ENCODE measurements around the gene NIM1K.

Gene NIM1K

GRCh38 chr5:43191740-43192557 is at the start of gene NIM1K:
TSS of gene NIM1K (plus strand) at chr5:43192225. CDS start at chr5:43245776, 53,551 bp downstream.
- H3K9me3 Mint-ChIP-seq = no peaks in the 10 kb centered on the region
- ATAC-seq (replicated peaks; ENCODE audit: extremely low read depth, poor library complexity, severe bottlenecking) (peak; percentile 35), DNase-seq (ENCODE audit: low spot score in 2 of 2) (no peak)
- peak within 1 kb of the TSS; percentile 19 for H3K27ac Mint-ChIP-seq (ENCODE audit: low read depth)
- H3K4me3 Mint-ChIP-seq = peak within 1 kb of the TSS; percentile 75
- peaks cover 18% of the 10 kb centered on the region for H3K4me1 Mint-ChIP-seq
- peaks cover 1% of the 10 kb centered on the region for H3K36me3 Mint-ChIP-seq (ENCODE audit: insufficient read depth)
- peaks cover 19% of the 10 kb centered on the region for H3K27me3 Mint-ChIP-seq

DNA sequence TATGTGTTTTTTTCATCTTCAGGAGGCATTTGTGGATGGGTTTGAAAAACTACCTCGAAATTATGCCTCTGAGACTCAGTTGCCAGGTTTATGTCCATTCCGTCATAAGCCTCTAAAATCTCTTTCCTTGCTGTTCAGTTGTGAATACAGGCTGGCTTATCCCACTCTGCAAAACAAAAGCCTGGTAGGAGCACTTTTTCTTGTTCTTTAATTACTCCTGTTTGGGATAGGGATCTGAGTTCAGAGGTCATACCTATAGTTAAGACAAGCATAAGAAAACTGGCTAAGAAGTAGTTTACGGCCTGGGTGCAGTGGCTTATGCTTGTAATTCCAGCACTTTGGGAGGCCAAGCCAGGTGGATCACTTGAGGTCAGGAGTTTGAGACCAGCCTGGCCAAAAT is 47.0 kb upstream of the NIM1K start:
- peaks cover 52% of the 10 kb centered on the region for H3K36me3 Mint-ChIP-seq (ENCODE audit: insufficient read depth)

DNA sequence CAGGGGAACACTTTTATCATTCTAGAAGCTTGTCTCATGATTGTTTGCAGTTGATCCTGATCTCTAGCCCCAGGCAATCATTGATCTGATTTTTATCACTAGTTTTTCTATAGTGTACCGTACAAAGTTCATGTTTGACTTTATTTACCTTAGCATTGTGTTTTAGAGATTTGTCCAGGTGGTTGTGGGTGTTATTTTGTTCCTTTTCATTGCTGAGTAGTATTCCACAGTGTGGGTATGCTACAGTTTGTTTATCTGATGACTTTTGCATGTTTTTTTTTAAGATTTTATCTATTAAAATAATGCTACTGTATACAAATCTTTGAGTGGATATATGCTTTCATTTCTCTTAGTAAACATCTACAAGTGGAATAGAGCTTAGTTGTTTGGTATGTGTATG is 45.1 kb upstream of the NIM1K start:
- no peaks in the 10 kb centered on the region for H3K27me3 Mint-ChIP-seq
- H3K4me3 Mint-ChIP-seq = no peak overlapping the region
- H3K4me1 Mint-ChIP-seq = no peaks in the 10 kb centered on the region
- H3K27ac Mint-ChIP-seq (ENCODE audit: low read depth) = no peak overlapping the region
- ATAC-seq (replicated peaks; ENCODE audit: extremely low read depth, poor library complexity, severe bottlenecking) (no peak), DNase-seq (ENCODE audit: low spot score in 2 of 2) (no peak)
- H3K9me3 Mint-ChIP-seq = no peaks in the 10 kb centered on the region
- peaks cover 43% of the 10 kb centered on the region for H3K36me3 Mint-ChIP-seq (ENCODE audit: insufficient read depth)

More for the DNA sequence above, 47.0 kb upstream of the NIM1K start:
- DNase-seq (ENCODE audit: low spot score in 2 of 2) (no peak), ATAC-seq (replicated peaks; ENCODE audit: extremely low read depth, poor library complexity, severe bottlenecking) (no peak)
- Mint-ChIP-seq H3K27ac (ENCODE audit: low read depth) (no peak overlapping the region), H3K4me1 (peaks cover 3% of the 10 kb centered on the region), H3K27me3 (no peaks in the 10 kb centered on the region), H3K4me3 (no peak overlapping the region), H3K9me3 (no peaks in the 10 kb centered on the region)

DNA sequence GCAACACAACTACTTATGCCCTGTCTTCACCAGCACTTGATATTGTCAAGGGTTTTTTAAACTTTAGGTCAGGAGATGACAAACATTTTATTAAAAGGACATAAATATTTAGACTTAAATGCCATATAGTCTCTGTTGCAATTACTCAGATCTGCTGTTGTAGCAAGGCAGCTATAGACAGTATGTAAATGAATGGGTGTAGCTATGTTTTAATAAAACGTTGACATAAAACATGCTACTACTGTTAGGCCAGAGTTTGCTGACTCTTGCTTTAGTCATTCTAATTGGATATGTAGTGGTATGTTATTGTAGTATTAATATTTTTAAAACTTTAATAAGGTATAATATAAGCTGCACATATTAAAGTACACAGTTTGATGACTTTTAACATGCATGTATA is 43.6 kb upstream of the NIM1K start:
- H3K9me3 Mint-ChIP-seq = no peaks in the 10 kb centered on the region
- no peak overlapping the region for H3K4me3 Mint-ChIP-seq

GRCh38 chr5:43149231-43149630 is 42.8 kb upstream of the NIM1K start:
- peaks cover 34% of the 10 kb centered on the region for H3K36me3 Mint-ChIP-seq (ENCODE audit: insufficient read depth)
- DNase-seq (ENCODE audit: low spot score in 2 of 2) = no peak
- no peaks in the 10 kb centered on the region for H3K9me3 Mint-ChIP-seq
- no peak for ATAC-seq (replicated peaks; ENCODE audit: extremely low read depth, poor library complexity, severe bottlenecking)
- no peaks in the 10 kb centered on the region for H3K27me3 Mint-ChIP-seq
- H3K27ac Mint-ChIP-seq (ENCODE audit: low read depth) = no peak overlapping the region
- H3K4me1 Mint-ChIP-seq = peaks cover 10% of the 10 kb centered on the region
- no peak overlapping the region for H3K4me3 Mint-ChIP-seq

More for the DNA sequence above, 43.6 kb upstream of the NIM1K start:
- DNase-seq (ENCODE audit: low spot score in 2 of 2) (no peak), ATAC-seq (replicated peaks; ENCODE audit: extremely low read depth, poor library complexity, severe bottlenecking) (no peak)
- H3K27me3 Mint-ChIP-seq = no peaks in the 10 kb centered on the region
- H3K36me3 Mint-ChIP-seq (ENCODE audit: insufficient read depth) = peaks cover 34% of the 10 kb centered on the region
- peaks cover 5% of the 10 kb centered on the region for H3K4me1 Mint-ChIP-seq
- H3K27ac Mint-ChIP-seq (ENCODE audit: low read depth) = no peak overlapping the region

DNA sequence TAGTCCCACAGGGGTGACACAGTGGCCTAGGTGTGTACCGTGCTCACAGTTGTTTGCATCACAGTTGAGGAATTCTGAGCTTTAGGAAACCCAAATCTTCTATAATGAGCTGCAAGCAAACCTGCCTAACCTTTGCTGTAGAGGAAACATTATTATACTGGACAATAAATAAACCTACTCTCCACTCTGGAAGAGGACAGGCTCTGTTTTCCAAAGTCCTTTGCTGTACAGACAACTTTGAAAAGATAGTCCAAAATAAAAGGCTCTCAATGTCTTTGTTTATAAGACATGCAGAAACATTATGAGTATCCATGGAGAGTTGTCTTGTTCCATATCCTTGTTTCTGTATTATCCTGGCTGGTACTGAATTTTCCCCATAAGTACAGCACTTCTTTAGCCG is 42.0 kb upstream of the NIM1K start:
- ATAC-seq (replicated peaks; ENCODE audit: extremely low read depth, poor library complexity, severe bottlenecking) = no peak
- H3K9me3 Mint-ChIP-seq = no peaks in the 10 kb centered on the region
- no peak for DNase-seq (ENCODE audit: low spot score in 2 of 2)
- H3K27ac Mint-ChIP-seq (ENCODE audit: low read depth) = no peak overlapping the region
- H3K27me3 Mint-ChIP-seq = no peaks in the 10 kb centered on the region
- H3K36me3 Mint-ChIP-seq (ENCODE audit: insufficient read depth) = peaks cover 30% of the 10 kb centered on the region
- H3K4me3 Mint-ChIP-seq = no peak overlapping the region
- H3K4me1 Mint-ChIP-seq = peaks cover 10% of the 10 kb centered on the region

GRCh38 chr5:43150748-43151147 is 41.3 kb upstream of the NIM1K start:
- H3K9me3 Mint-ChIP-seq = no peaks in the 10 kb centered on the region
- H3K4me3 Mint-ChIP-seq = no peak overlapping the region
- peaks cover 17% of the 10 kb centered on the region for H3K4me1 Mint-ChIP-seq
- H3K36me3 Mint-ChIP-seq (ENCODE audit: insufficient read depth) = peaks cover 26% of the 10 kb centered on the region
- no peak overlapping the region for H3K27ac Mint-ChIP-seq (ENCODE audit: low read depth)
- H3K27me3 Mint-ChIP-seq = no peaks in the 10 kb centered on the region
- no peak for DNase-seq (ENCODE audit: low spot score in 2 of 2)
- ATAC-seq (replicated peaks; ENCODE audit: extremely low read depth, poor library complexity, severe bottlenecking) = no peak

DNA sequence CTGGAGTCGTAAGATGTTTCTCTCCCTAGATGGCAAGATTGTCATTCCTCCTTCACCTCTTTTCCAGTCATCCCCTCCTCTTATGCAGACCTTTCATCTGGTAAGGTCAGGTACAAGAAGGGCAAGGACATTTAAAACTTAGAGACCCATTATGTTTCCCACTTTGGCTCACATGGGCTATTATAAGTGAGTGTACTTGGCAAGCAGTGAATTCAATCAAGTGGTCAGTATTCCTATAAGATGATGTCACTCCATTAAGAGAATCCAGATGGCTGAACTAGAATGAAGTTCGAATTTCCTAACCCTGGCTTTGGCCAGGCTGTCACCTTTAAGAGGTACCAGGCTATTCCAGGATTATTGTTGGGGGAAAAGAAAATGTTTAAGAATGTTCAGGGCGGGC is 39.1 kb upstream of the NIM1K start:
- no peak overlapping the region for H3K4me3 Mint-ChIP-seq
- no peak for ATAC-seq (replicated peaks; ENCODE audit: extremely low read depth, poor library complexity, severe bottlenecking)
- H3K27me3 Mint-ChIP-seq = no peaks in the 10 kb centered on the region
- no peak for DNase-seq (ENCODE audit: low spot score in 2 of 2)
- peaks cover 20% of the 10 kb centered on the region for H3K36me3 Mint-ChIP-seq (ENCODE audit: insufficient read depth)
- no peak overlapping the region for H3K27ac Mint-ChIP-seq (ENCODE audit: low read depth)
- peaks cover 22% of the 10 kb centered on the region for H3K4me1 Mint-ChIP-seq
- no peaks in the 10 kb centered on the region for H3K9me3 Mint-ChIP-seq

DNA sequence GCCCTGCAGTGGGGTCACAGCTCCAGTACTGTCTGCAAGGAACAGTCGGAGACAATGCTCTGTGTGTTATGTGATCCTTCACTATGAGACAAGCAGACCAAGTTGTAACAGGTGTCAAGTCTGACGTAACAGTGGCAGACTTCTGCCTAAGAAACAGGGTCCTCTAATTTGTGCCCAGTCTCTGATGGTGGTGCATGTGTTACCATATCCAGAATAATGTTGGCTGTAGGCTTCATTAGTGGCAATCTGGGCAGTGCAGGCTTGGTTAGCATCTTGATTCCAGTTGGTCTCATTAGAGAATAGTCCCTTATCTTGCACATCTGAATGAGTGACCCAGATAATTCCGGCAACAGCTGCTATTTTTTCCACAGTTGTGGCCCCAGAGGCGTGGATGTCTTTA is 37.6 kb upstream of the NIM1K start:
- Mint-ChIP-seq H3K4me1 (peaks cover 22% of the 10 kb centered on the region), H3K27ac (ENCODE audit: low read depth) (no peak overlapping the region), H3K27me3 (no peaks in the 10 kb centered on the region), H3K9me3 (no peaks in the 10 kb centered on the region), H3K4me3 (no peak overlapping the region), H3K36me3 (ENCODE audit: insufficient read depth) (peaks cover 21% of the 10 kb centered on the region)
- ATAC-seq (replicated peaks; ENCODE audit: extremely low read depth, poor library complexity, severe bottlenecking) = no peak
- no peak for DNase-seq (ENCODE audit: low spot score in 2 of 2)

GRCh38 chr5:43155394-43156096 is 36.5 kb upstream of the NIM1K start:
- H3K27ac Mint-ChIP-seq (ENCODE audit: low read depth) = no peak overlapping the region
- ATAC-seq (replicated peaks; ENCODE audit: extremely low read depth, poor library complexity, severe bottlenecking) = no peak
- H3K27me3 Mint-ChIP-seq = no peaks in the 10 kb centered on the region
- H3K9me3 Mint-ChIP-seq = no peaks in the 10 kb centered on the region
- no peak for DNase-seq (ENCODE audit: low spot score in 2 of 2)
- peaks cover 21% of the 10 kb centered on the region for H3K36me3 Mint-ChIP-seq (ENCODE audit: insufficient read depth)
- H3K4me1 Mint-ChIP-seq = peaks cover 22% of the 10 kb centered on the region
- H3K4me3 Mint-ChIP-seq = no peak overlapping the region

- H3K4me1 Mint-ChIP-seq = peaks cover 28% of the 10 kb centered on the region
- H3K27me3 Mint-ChIP-seq = no peaks in the 10 kb centered on the region
- no peak for DNase-seq (ENCODE audit: low spot score in 2 of 2)
- H3K36me3 Mint-ChIP-seq (ENCODE audit: insufficient read depth) = peaks cover 21% of the 10 kb centered on the region
- no peak overlapping the region for H3K4me3 Mint-ChIP-seq
- no peak for ATAC-seq (replicated peaks; ENCODE audit: extremely low read depth, poor library complexity, severe bottlenecking)
- H3K27ac Mint-ChIP-seq (ENCODE audit: low read depth) = no peak overlapping the region
- no peaks in the 10 kb centered on the region for H3K9me3 Mint-ChIP-seq
Observed at GRCh38 chr5:43156388-43156787, 35.6 kb upstream of the NIM1K start.

- Mint-ChIP-seq H3K27me3 (no peaks in the 10 kb centered on the region), H3K27ac (ENCODE audit: low read depth) (no peak overlapping the region), H3K4me3 (no peak overlapping the region), H3K9me3 (no peaks in the 10 kb centered on the region), H3K36me3 (ENCODE audit: insufficient read depth) (peaks cover 24% of the 10 kb centered on the region), H3K4me1 (peaks cover 29% of the 10 kb centered on the region)
- ATAC-seq (replicated peaks; ENCODE audit: extremely low read depth, poor library complexity, severe bottlenecking) (no peak), DNase-seq (ENCODE audit: low spot score in 2 of 2) (no peak)
Observed at GRCh38 chr5:43157068-43157467, 35.0 kb upstream of the NIM1K start.

- H3K36me3 Mint-ChIP-seq (ENCODE audit: insufficient read depth) = peaks cover 31% of the 10 kb centered on the region
- DNase-seq (ENCODE audit: low spot score in 2 of 2) = no peak
- peaks cover 31% of the 10 kb centered on the region for H3K4me1 Mint-ChIP-seq
- no peaks in the 10 kb centered on the region for H3K9me3 Mint-ChIP-seq
- ATAC-seq (replicated peaks; ENCODE audit: extremely low read depth, poor library complexity, severe bottlenecking) = no peak
- H3K27ac Mint-ChIP-seq (ENCODE audit: low read depth) = peak overlapping the region; percentile 13
- no peak overlapping the region for H3K4me3 Mint-ChIP-seq
- no peaks in the 10 kb centered on the region for H3K27me3 Mint-ChIP-seq
Observed at GRCh38 chr5:43161244-43161643, 30.8 kb upstream of the NIM1K start.

Measured in central memory CD8-positive, alpha-beta T cell (primary cell).